ENCODE measurements around the gene OR8K1.

Gene OR8K1

DNA sequence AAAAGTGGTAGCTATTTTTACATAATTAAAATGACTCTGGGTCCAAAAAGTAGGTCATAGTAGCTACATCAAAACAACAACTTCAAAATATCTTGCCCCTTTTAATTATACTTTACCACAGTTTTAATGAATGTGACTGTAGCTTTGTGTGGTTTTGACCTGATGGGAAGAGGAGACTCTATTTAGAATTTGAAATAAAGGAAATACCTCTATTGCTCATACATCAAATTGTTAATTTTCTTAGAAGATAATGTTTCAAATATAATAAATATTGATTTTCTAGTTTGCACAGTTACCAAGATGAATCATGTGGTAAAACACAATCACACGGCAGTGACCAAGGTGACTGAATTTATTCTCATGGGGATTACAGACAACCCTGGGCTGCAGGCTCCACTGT, at the start of gene OR8K1:
OR8K1 (plus strand) TSS at position 301 of the 400 bp plus-strand sequence; CDS start at position 301, 0 bp downstream.
- no peak for ATAC-seq

- no peak for ATAC-seq
Measured at GRCh38 chr11:56296898-56297297, 48.9 kb upstream of the OR8K1 start.

DNA sequence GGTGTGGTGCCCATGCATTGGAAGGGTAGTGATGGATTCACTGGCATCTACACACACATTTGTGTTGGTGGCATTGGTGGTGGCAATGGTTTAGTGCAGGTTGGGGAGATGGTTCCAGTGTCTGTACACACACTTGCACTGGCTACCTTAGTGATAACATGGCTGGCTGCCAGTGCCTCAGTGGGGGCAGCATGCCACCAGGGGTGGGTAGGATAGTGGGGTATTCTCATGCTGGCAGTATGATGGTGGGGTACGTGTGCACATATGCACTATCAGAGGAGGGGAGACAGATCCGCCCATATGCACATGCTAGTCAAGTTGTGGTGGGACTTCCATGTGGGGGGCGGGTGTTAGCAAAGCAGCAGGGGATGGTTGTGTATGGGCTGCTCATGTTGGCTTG, 38.0 kb upstream of the OR8K1 start:
- no peak for ATAC-seq

GRCh38 chr11:56314844-56315243, 31.0 kb upstream of the OR8K1 start, which contains the start of gene OR8K3:
OR8K3 (plus strand) TSS chr11:56315144; CDS start chr11:56318307, 3,163 bp downstream.
- no peak for ATAC-seq

- ATAC-seq = no peak
Measured at GRCh38 chr11:56331861-56332491, 13.9 kb upstream of the OR8K1 start.

- no peak for ATAC-seq
Measured at GRCh38 chr11:56333156-56333555, 12.7 kb upstream of the OR8K1 start.

DNA sequence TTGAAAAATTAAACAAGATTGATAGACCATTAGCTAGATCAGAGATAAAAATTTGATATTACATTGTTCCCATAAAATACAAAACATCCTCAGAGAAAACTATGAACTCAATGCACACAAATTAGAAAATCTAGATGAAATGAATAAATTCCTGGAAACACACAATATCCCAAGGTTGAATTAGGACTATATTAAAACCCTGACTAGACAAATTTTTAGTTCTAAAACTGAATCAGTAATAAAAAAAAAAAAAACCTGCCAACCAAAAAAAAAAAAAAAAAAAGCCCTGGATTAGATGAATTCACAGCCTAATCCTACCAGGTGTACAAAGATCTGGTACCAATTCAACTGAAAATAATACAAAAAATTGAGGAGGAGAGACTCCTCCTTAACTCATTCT, 5.5 kb upstream of the OR8K1 start:
- ATAC-seq = no peak

- ATAC-seq = no peak
Measured at GRCh38 chr11:56353991-56354390, 8.2 kb downstream of the OR8K1 start, which contains the start of gene OR8J1. OR8J1 (plus strand) TSS chr11:56354291; CDS start chr11:56360247, 5,956 bp downstream.

DNA sequence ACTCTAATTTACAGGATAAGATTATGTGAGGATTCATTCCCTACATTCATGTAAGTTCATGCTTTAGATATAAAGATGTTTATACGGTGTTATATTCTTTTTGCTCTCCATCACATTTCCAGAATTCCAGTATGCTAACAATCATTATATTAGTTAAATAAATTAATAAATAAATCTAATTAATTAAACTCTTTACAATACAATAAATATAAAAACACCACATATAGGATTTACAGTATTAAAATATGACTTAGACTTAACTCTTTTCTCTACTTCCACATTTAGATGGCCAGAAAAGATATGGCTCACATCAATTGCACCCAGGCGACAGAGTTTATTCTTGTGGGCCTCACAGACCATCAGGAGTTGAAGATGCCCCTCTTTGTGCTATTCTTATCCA, 29.5 kb downstream of the OR8K1 start, which contains the start of gene OR8U1:
OR8U1 (plus strand) TSS at position 301 of the 400 bp plus-strand sequence; CDS start at position 301, 0 bp downstream.
- no peak for ATAC-seq

DNA sequence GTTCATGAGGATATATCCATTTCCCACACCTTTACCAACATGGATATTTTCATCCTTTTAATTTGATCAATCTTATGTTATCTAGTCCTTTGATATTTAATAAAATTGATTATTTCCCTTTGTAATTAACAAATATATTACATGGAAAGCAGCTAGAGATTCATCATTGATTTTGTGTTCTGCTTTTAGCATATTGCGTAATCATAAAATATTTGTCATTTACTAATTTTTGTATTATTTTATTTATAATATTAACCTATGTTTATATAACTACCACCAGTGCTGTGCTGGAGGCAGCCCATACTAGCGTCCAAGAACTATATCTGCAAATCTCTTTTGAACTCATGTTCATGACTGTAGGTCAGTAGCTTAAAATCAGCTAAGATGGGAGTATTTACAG, 34.3 kb downstream of the OR8K1 start:
- ATAC-seq = no peak

- no peak for ATAC-seq
Measured at GRCh38 chr11:56394381-56394780, 48.5 kb downstream of the OR8K1 start.

DNA sequence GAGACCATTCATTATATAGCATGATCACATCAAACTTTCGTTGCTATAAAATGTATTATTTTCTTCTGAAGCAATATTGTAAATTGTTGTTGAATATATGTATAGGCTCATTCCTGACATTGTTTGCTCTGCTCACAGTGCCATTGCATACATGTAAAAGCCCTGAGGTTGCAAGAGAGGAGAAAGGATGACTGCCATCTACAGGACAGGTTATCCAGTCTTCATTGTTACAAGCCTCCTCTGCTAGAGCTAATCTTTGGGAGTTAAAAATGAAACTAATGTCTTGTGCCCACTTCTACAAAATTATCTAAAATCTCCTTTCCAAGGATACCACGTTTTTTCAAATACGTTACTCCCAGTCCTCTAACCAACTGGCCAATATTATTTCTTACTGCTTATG, 50.2 kb downstream of the OR8K1 start:
- ATAC-seq = no peak
